Prostate gland (tissue), 2 donors: ENCODE results near the gene TOM1L2.

ENCODE experiments used
- POLR2A ChIP-seq: fragments of 450-650 bp; IDR thresholded peaks from one replicate; pipeline ENCODE4 v1.6.1; 2016; ENCODE audit warnings: antibody characterized with exemption, mild to moderate bottlenecking
- POLR2AphosphoS5 ChIP-seq: sonication (generic); formaldehyde crosslinking; IDR thresholded peaks from one replicate; pipeline ENCODE4 v1.6.1; 2017; ENCODE audit warnings: antibody characterized with exemption
- TF ChIP-seq, protein P1 (sequence below), 4 experiments: fragments of 200-600 bp in 2 of 4; fragments of 450-650 bp in 2 of 4; sonication (generic) in 2 of 4; IDR thresholded peaks; 1 replicate in 3 of 4; 2 replicates in 1 of 4; pipeline ENCODE4 v1.5.1; 2016 to 2019; ENCODE audit warnings: antibody characterized with exemption in 4 of 4, mild to moderate bottlenecking in 2 of 4, moderate library complexity in 2 of 4

DNA sequence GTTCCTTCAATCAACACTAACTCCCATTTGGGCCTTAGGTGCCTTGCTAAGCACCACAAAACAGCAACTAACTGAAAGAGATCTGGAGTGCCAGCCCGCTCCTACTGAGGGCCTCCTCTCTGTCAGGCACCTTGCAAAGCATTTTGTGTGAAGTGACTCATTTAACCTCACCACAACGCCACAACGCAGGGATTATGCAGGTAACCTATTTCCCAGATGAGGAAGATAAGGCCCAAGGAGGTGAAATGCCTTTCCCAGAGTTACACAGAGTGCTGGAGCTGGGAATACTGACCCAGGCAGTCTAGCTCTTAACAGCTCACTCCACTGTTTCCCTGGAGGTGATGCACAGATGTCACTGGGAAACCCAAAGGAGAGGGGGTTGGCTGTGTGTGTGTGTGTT is 33.3 kb upstream of the TOM1L2 start:
- TF ChIP-seq, protein P1, sequence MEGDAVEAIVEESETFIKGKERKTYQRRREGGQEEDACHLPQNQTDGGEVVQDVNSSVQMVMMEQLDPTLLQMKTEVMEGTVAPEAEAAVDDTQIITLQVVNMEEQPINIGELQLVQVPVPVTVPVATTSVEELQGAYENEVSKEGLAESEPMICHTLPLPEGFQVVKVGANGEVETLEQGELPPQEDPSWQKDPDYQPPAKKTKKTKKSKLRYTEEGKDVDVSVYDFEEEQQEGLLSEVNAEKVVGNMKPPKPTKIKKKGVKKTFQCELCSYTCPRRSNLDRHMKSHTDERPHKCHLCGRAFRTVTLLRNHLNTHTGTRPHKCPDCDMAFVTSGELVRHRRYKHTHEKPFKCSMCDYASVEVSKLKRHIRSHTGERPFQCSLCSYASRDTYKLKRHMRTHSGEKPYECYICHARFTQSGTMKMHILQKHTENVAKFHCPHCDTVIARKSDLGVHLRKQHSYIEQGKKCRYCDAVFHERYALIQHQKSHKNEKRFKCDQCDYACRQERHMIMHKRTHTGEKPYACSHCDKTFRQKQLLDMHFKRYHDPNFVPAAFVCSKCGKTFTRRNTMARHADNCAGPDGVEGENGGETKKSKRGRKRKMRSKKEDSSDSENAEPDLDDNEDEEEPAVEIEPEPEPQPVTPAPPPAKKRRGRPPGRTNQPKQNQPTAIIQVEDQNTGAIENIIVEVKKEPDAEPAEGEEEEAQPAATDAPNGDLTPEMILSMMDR (IDR thresholded peaks at IDR 0.05), result no peak
- no peak for TF ChIP-seq POLR2AphosphoS5
- no peak for TF ChIP-seq POLR2A
